Stimulated activated CD4-positive, alpha-beta T cell treated with anti-CD3 and anti-CD28 coated beads, TNF-alpha, amount 100 ng/mL, for 24 hours (primary cell): Measurements from ENCODE around the gene DENND1C.

Experiments
- DNase-seq, 3 experiments: peaks; one replicate each; pipeline ENCODE4 v3.0.0-alpha.2; 2020; ENCODE audit warnings: low read depth in 3 of 3

DENND1C gene

GRCh38 chr19:6424939-6425731 is 56.5 kb downstream of the DENND1C start:
- DNase-seq, result peak; percentile 97 to 99 (median 99)

- DNase-seq, result peak in 1 of 3 experiments; percentile 26
These were observed 57.2 kb downstream of the DENND1C start, which contains the start of gene KHSRP for GRCh38 chr19:6424195-6424938. KHSRP (minus strand) TSS chr19:6424811; CDS start chr19:6424701, 110 bp downstream.

- DNase-seq, result peak in 1 of 3 experiments; percentile 40
These were observed 57.9 kb downstream of the DENND1C start for GRCh38 chr19:6423499-6424194.

DNA sequence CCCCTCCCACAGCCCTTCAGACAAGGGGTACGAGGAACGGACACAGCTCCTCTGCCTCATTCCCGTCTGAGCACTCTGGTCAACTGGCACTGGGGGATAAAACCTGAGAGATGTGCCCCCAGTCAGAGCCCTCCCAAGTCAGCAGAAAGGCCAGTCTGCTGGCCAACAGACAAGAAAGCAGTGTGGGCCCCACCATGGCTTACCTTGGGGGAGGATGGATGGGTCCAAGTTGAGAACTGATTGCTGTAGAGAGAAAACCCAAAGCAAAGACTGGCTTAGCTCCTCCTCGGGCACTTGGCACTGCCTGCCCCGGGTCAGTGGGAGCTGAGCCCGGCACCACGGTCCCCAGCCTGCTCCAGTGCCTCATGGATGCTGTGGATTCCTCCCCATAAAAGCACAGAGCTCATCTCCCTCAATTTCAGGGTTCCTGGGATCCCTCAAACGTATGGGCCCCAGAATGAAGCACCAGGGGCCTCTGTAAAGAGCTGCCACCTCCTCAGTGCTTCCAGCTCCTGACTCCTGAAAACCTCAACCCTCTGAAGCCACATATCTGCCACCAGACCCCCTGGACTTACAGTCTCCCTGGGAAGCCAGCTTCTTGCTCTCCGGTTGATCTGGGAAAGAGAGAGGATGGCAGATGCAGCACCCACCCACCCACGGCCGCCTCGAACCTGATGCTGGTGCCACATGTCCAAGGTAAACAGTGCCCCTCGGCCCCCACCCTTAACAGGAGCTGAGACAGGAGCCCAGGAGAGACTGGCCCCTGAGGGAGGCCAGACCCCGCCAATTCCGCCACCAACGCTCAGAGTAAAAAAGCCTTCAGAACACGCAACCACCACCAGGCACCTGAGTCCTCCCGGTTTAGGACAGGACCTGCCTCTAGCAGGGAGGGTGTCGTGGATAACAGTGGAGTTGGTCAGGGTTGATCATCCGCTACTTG is 60.2 kb downstream of the DENND1C start:
- DNase-seq, result no peak

- DNase-seq, result no peak
These were observed 63.0 kb downstream of the DENND1C start for GRCh38 chr19:6418562-6418932.

DNA sequence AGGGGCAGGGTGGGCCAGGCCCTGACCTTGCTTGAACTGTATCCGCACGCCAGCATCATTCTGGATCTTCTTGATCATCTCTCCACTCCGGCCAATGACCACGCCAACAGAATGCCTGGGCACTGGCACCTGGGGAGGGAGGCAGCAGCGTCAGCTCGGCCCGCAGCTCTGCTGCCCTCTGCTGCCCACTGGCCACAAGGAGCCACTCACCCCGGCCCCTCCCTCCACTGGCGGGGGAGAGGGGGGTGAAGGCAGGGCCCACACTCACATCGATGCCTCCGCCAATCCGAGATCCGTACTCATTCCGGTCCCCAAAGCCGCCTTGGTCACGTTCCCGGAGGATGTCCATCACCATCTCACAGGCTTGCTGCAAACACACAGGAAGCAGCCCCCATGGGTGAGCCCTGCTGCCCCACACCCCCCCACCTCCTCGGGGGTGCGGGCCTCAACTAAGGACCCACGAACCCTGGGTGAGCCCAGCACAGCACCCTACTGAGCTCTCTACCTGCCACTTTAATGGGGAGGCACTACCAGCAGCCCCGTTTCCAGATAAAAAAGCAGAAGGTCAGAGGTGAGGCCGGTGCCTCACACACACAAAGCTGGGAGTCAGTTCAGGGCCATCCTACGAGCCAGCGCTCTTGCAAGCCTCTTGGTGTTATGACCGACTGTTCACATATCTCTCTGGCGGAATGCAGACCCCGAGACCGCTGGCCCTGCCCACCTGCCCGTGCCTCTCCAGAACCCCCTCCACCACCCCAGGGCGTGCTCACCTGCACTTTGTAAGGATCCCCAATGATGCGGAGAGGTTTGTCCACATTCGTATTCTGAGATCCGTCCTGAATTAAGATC is 63.6 kb downstream of the DENND1C start:
- no peak for DNase-seq
